GM18519 (cell line): ENCODE results near the gene RBMX.
"Not testable (repeated sequence)": the region's sequence is repeated elsewhere in the genome, so short reads cannot be mapped to it uniquely, and the experiment has no call there.

Experiments
- ATAC-seq: cut with Tn5 transposase; IDR thresholded peaks from one replicate; pipeline ENCODE4 v1.9.1; 2021; ENCODE audit warnings: mild to moderate bottlenecking, moderate library complexity; ENCODE audit not compliant: unreplicated experiment, low FRiP score

Gene RBMX

GRCh38 chrX:136879001-136879687 lies 1.4 kb downstream of the RBMX start:
- no peak for ATAC-seq

- no peak for ATAC-seq
Measured at GRCh38 chrX:136878423-136878822, 2.1 kb downstream of the RBMX start.

DNA sequence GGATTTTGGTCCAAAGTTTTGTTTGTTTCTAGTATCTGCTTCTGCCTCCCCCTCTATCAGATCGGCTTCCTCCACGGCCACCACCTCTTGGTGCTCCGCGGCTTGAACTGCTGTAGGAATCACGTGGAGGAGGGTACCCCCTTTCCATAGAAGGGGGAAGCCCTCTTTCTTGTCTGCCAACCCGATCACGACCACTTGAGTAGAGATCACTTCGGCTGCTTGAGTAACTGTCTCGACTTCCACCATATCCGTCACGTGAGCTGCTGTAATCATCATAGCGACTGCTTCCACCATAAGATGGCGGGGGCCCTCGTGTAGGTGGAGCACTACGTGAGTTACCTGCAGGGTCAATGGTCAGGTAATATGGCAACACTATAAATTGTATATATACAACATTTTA lies 6.4 kb downstream of the RBMX start:
- not testable (repeated sequence) for ATAC-seq

DNA sequence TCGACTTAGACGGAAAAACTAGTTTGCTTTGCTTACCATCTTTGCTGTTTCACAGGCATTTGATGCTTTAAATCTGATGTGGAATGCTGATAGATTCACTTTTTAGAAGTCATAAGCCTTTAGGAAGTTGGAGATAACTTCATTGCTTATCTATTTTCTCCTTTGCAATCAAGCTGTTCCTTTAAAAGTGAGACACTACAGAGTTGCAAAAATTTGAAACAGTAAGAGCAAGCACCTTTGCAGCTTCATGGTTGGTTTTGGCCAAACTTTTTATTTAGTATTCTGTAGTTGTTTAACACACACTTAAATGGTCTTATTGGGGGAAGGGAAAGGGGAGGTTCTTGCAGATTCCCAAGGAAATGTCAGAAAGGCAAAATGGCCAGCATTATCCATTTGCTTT lies 7.3 kb downstream of the RBMX start:
- not testable (repeated sequence) for ATAC-seq

DNA sequence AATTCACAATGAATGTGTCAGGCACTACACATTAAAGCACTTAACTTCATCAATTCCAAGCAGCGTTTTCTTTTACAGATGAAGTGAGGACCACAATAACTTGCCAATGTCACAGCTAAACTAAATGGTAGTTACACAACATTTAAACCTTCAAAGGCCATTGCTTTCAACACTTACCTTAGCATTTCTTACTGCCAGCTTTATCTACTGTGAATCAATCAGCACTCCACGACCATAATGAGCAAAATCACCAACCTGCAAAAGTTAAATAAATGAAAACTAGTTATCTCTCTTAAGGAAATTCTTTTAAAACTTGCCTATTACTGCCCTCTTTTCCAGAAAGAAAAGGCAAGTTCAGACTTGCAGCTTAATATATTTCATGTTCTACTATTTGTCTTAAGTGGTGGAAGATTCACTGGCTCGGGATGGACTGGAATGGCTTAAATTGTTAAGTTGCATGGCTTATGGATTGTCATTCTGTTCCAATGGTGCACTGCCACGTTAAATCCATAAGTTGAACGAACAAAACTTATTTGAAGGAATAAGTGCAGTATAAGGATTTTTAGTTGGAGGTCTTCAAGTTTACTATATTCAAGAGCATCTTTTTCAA lies 8.3 kb downstream of the RBMX start:
- no peak for ATAC-seq

GRCh38 chrX:136870064-136870463 lies 10.5 kb downstream of the RBMX start:
- ATAC-seq, result no peak

- no peak for ATAC-seq
Measured at GRCh38 chrX:136868283-136869055, 12.1 kb downstream of the RBMX start.

DNA sequence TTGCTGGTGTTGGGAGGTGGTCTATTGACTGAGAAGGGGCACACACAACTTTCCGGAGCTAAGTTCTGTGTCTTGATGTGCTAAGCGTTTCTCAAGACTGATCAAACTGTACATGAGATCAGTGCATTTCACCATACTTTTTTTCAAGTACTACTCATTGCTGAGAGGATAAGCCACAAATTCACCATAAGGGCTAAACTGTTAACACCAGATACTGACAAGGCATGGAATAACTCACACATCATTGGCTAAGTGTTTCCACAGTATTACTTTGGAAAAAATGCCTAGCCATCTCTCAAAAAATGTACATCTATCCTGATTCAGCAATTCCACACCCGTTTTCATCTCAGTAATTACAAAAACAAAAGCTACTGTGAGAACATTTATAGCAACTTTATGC lies 13.0 kb downstream of the RBMX start:
- no peak for ATAC-seq

DNA sequence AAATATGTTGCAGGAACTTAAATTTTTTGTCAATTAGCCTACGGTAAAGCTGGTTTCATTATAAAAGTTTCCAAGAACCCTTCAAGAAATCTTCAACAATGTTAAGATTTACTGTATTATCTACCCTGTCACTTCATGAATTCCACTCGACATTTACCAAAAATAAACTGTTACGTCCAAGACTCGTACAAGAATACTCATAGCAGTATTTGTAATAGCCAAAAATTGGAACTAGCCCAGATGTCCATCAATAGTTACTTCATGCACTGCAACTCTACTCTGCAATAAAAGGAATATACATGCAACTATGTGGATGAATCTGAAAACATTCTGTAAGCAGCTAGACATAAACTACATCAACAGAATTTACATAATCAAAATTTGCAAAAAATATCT lies 13.4 kb downstream of the RBMX start:
- no peak for ATAC-seq

- ATAC-seq, result no peak
Measured at GRCh38 chrX:136866337-136867095, 14.0 kb downstream of the RBMX start.

DNA sequence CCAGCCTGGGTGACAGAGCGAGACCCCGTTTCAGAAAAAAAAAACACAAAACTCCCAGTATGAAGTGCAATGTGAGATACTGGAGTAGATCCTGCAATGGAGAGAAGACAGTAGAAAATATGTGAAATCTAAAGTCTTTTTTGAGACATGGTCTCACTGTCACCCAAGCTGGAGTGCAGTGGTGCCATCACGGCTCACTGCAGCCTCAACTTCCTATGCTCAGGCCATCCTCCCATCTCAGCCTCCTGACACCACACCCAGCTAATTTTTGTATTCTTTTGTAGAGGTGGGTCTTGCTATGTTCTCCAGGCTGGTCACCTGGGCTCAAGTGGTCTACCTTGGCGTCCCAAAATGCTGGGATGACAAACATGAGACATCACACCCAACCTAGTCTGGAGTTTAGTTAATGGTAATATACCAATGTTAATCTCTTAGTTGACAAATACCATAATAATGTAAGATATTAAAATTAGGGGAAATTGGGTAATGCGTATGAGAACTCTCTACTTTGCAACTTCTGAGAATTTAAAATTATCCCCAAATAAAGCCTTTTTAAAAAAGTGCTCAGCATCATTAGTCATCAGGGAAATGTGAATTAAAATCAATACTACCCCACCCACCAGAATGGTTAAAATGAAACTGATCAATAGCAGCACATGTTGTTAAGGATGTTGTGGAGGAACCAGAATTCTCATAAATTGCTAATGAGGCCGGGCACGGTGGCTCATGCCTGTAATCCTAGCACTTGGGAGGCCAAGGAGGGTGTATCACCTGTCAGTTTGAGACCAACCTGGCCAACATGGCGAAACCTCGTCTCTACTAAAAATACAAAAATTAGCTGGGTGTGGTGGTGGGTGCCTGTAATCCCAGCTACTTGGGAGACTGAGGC lies 15.0 kb downstream of the RBMX start:
- ATAC-seq, result no peak

- ATAC-seq, result no peak
Measured at GRCh38 chrX:136863826-136864225, 16.7 kb downstream of the RBMX start.

DNA sequence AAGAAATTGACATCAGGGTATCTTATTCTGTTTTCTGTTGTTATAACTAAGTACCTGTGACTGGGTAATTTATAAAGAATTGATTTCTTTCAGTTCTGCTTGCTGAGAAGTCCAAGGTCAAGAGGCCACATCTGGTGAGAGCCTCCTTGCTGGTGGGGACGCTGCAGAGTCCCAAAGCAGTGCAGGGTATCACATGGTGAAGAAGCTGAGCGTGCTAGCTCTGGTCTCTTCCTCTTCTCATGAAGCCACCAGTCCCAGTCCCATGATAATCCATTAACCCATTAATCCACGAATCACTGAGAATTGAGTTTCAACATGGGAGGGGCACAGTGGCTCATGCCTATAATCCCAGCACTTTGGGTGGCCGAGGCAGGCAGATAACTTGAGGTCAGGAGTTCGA lies 18.0 kb downstream of the RBMX start:
- ATAC-seq, result no peak

- no peak for ATAC-seq
Measured at GRCh38 chrX:136861877-136862276, 18.6 kb downstream of the RBMX start.

GRCh38 chrX:136858007-136858756 lies 22.3 kb downstream of the RBMX start:
- ATAC-seq, result no peak

GRCh38 chrX:136856551-136856950 lies 24.0 kb downstream of the RBMX start:
- no peak for ATAC-seq

- no peak for ATAC-seq
Measured at GRCh38 chrX:136856050-136856449, 24.5 kb downstream of the RBMX start.

- ATAC-seq, result no peak
Measured at GRCh38 chrX:136851526-136851925, 29.0 kb downstream of the RBMX start.

DNA sequence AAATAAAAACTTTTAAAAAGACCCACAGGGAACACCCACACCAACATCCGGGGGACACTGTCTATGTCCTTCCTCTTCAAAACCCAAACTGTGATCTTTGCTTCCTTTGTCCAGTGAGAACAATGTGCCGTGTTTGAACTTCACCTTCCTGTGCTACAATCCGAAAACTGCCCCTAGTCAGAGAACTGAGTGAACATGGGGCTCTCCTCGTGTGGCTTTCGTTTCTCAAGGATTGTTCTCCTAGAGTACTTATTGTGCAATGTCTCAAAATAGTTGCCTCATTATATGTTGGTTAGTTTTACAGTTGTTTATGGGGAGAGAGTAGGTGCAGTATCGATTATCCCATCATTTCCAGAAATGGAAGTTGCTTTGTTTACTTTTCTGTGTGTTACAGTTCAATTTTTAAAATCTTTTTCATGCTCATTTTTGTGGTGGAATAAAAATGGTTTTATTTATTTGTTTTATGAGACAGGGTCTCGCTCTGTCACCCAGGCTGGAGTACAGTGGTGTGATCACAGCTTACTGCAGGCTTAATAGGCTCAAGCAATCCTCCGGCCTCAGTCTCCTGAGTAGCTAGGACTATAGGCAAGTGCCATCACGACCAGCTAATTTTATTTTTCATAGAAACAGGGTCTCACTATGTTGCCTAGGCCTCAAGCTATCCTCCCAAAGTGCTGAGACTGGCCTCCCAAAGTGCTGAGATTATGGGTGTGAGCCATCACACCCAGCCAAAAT lies 29.9 kb downstream of the RBMX start:
- no peak for ATAC-seq
